HEK293 (cell line): Measurements from ENCODE around the gene AGPAT1.

Source experiments
- EGR2 ChIP-seq: fragments of 450-650 bp; formaldehyde crosslinking; IDR thresholded peaks from 2 replicates; pipeline ENCODE4 v1.5.1; 2016; ENCODE audit warnings: low read depth, missing biosample characterization, missing genetic modification characterization
- GLI4 ChIP-seq: fragments of 450-650 bp; formaldehyde crosslinking; IDR thresholded peaks from 2 replicates; pipeline ENCODE4 v1.5.1; 2016; ENCODE audit warnings: missing biosample characterization, missing genetic modification characterization
- GLIS1 ChIP-seq: fragments of 450-650 bp; formaldehyde crosslinking; IDR thresholded peaks from 2 replicates; pipeline ENCODE4 v1.5.1; 2016; ENCODE audit warnings: missing biosample characterization, missing genetic modification characterization
- KLF7 ChIP-seq: fragments of 450-650 bp; formaldehyde crosslinking; IDR thresholded peaks from 2 replicates; pipeline ENCODE4 v1.5.1; 2016; ENCODE audit warnings: missing biosample characterization, missing genetic modification characterization, borderline replicate concordance
- MYNN ChIP-seq: fragments of 450-650 bp; formaldehyde crosslinking; IDR thresholded peaks from 2 replicates; pipeline ENCODE4 v1.5.1; 2016; ENCODE audit warnings: missing biosample characterization, missing genetic modification characterization, borderline replicate concordance
- SALL2 ChIP-seq: fragments of 450-650 bp; formaldehyde crosslinking; IDR thresholded peaks from 2 replicates; pipeline ENCODE4 v1.5.0; 2017; ENCODE audit warnings: missing biosample characterization, mild to moderate bottlenecking, missing genetic modification characterization, borderline replicate concordance
- ZBTB10 ChIP-seq: fragments of 450-650 bp; formaldehyde crosslinking; IDR thresholded peaks from 2 replicates; pipeline ENCODE4 v1.5.1; 2016; ENCODE audit warnings: missing biosample characterization, missing genetic modification characterization
- ZBTB49 ChIP-seq: fragments of 450-650 bp; formaldehyde crosslinking; IDR thresholded peaks from 2 replicates; pipeline ENCODE4 v1.5.1; 2016; ENCODE audit warnings: missing biosample characterization, missing genetic modification characterization, low read depth
- ZNF132 ChIP-seq: fragments of 450-650 bp; formaldehyde crosslinking; IDR thresholded peaks from 2 replicates; pipeline ENCODE4 v1.5.1; 2017; ENCODE audit warnings: missing biosample characterization, missing genetic modification characterization, borderline replicate concordance
- ZNF148 ChIP-seq: fragments of 450-650 bp; formaldehyde crosslinking; IDR thresholded peaks from 2 replicates; pipeline ENCODE4 v1.5.0; 2017; ENCODE audit warnings: missing biosample characterization, missing genetic modification characterization, borderline replicate concordance
- ZNF248 ChIP-seq: fragments of 450-650 bp; formaldehyde crosslinking; IDR thresholded peaks from 2 replicates; pipeline ENCODE4 v1.5.1; 2017; ENCODE audit warnings: missing biosample characterization, missing genetic modification characterization
- ZNF302 ChIP-seq: fragments of 450-650 bp; formaldehyde crosslinking; IDR thresholded peaks from 2 replicates; pipeline ENCODE4 v1.5.1; 2016; ENCODE audit warnings: missing biosample characterization, missing genetic modification characterization, low read depth
- ZNF324 ChIP-seq: fragments of 450-650 bp; formaldehyde crosslinking; IDR thresholded peaks from 2 replicates; pipeline ENCODE4 v1.5.1; 2016; ENCODE audit warnings: missing biosample characterization, missing genetic modification characterization
- ZNF398 ChIP-seq: fragments of 450-650 bp; formaldehyde crosslinking; IDR thresholded peaks from 2 replicates; pipeline ENCODE4 v1.5.1; 2017; ENCODE audit warnings: missing biosample characterization, missing genetic modification characterization
- ZNF510 ChIP-seq: fragments of 450-650 bp; formaldehyde crosslinking; IDR thresholded peaks from 2 replicates; pipeline ENCODE4 v1.5.1; 2018; ENCODE audit warnings: mild to moderate bottlenecking, missing genetic modification characterization, missing biosample characterization; ENCODE audit not compliant: insufficient replicate concordance
- ZNF514 ChIP-seq: fragments of 450-650 bp; formaldehyde crosslinking; IDR thresholded peaks from 2 replicates; pipeline ENCODE4 v1.5.1; 2016; ENCODE audit warnings: missing biosample characterization, missing genetic modification characterization
- ZNF555 ChIP-seq: fragments of 450-650 bp; formaldehyde crosslinking; conservative IDR thresholded peaks from 2 replicates; pipeline ENCODE4 v1.5.1; 2017; ENCODE audit warnings: missing biosample characterization, mild to moderate bottlenecking, missing genetic modification characterization, inconsistent platforms
- ZNF623 ChIP-seq: fragments of 450-650 bp; formaldehyde crosslinking; IDR thresholded peaks from 2 replicates; pipeline ENCODE4 v1.5.1; 2016; ENCODE audit warnings: missing biosample characterization, missing genetic modification characterization
- ZNF670 ChIP-seq: fragments of 450-650 bp; formaldehyde crosslinking; IDR thresholded peaks from 2 replicates; pipeline ENCODE4 v1.5.1; 2016; ENCODE audit warnings: missing biosample characterization, missing genetic modification characterization, low read depth
- ZNF677 ChIP-seq: fragments of 450-650 bp; IDR thresholded peaks from 2 replicates; pipeline ENCODE4 v1.5.0; 2018; ENCODE audit warnings: missing biosample characterization, mild to moderate bottlenecking, missing genetic modification characterization, moderate library complexity
- ZNF707 ChIP-seq: fragments of 450-650 bp; formaldehyde crosslinking; IDR thresholded peaks from 2 replicates; pipeline ENCODE4 v1.5.1; 2016; ENCODE audit warnings: missing biosample characterization, missing genetic modification characterization
- ZNF776 ChIP-seq: fragments of 450-650 bp; formaldehyde crosslinking; IDR thresholded peaks from 2 replicates; pipeline ENCODE4 v1.5.0; 2017; ENCODE audit warnings: missing biosample characterization, missing genetic modification characterization, borderline replicate concordance
- ZNF792 ChIP-seq: fragments of 450-650 bp; formaldehyde crosslinking; IDR thresholded peaks from 2 replicates; pipeline ENCODE4 v1.5.1; 2016; ENCODE audit warnings: missing biosample characterization, missing genetic modification characterization
- TF ChIP-seq, protein P1 (sequence below): fragments of 450-650 bp; formaldehyde crosslinking; conservative IDR thresholded peaks from 2 replicates; pipeline ENCODE4 v1.5.1; 2016; ENCODE audit warnings: low read depth, missing biosample characterization, missing genetic modification characterization

AGPAT1 gene

DNA sequence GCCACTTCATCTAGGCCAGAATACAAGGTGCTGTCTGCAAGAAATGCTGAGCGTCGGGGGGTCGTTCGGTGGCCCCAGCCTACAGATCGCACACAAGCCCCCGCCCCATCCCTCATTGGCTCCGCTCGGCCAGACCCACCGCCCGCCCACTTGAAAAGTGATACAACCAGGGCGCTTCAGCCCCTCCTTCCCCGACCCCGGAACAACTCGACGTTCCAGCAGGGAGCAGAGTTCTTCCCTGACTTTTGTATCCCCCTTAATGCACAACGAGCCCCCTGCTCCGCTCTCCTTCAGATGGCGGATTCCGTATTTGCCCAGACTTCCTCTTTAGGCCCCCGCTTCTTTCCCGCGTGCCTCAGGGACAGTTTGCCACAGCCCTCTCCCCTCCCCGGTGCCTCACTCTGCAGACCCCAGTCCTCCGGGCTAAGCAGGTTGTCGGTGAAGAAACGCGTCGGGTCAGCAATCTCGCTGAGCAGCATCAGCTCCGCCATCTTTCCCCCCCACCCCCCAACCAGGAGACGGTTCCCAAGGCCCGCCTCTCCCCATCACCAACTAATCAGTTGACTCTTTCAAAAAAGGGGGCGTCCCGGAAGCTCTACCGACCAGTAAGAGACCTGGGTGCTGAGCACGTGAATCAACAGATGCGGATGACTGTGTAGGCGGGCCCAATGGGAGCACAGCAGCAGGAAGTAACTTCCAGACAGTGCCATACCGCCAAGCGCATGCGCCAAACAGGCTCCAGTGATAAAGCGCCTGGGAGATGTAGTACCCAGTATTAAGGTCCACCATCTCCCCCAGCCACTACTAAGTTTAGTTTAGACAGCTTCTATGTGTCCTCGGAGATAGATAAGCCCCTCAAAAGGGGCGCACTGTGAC lies 47.9 kb downstream of the AGPAT1 start, which contains the start of gene ATF6B (continued):
- TF ChIP-seq ZBTB10 (no peak), ZNF555 (tag by site-specific recombination) (no peak), ZNF248 (no peak), ZNF148 (tag by site-specific recombination) (no peak), ZBTB49 (tag by site-specific recombination) (no peak), SALL2 (tag by site-specific recombination) (no peak), GLI4 (tag by site-specific recombination) (no peak), ZNF707 (tag by site-specific recombination) (no peak), ZNF324 (tag by site-specific recombination) (peak; percentile 72; the same call in 1 of the 2 replicates), ZNF398 (tag by site-specific recombination) (peak; percentile 26; the same call in 1 of the 2 replicates), ZNF670 (tag by site-specific recombination) (no peak), ZNF510 (tag by site-specific recombination) (no peak), ZNF514 (tag by site-specific recombination) (no peak), ZNF776 (no peak), ZNF302 (no peak), EGR2 (peak; percentile 61; the same call in 1 of the 2 replicates), KLF7 (no peak), ZNF132 (no peak), MYNN (tag by site-specific recombination) (no peak), ZNF792 (no peak), ZNF623 (tag by site-specific recombination) (no peak), ZNF677 (no peak), GLIS1 (tag by site-specific recombination) (no peak)
- TF ChIP-seq, protein P1, sequence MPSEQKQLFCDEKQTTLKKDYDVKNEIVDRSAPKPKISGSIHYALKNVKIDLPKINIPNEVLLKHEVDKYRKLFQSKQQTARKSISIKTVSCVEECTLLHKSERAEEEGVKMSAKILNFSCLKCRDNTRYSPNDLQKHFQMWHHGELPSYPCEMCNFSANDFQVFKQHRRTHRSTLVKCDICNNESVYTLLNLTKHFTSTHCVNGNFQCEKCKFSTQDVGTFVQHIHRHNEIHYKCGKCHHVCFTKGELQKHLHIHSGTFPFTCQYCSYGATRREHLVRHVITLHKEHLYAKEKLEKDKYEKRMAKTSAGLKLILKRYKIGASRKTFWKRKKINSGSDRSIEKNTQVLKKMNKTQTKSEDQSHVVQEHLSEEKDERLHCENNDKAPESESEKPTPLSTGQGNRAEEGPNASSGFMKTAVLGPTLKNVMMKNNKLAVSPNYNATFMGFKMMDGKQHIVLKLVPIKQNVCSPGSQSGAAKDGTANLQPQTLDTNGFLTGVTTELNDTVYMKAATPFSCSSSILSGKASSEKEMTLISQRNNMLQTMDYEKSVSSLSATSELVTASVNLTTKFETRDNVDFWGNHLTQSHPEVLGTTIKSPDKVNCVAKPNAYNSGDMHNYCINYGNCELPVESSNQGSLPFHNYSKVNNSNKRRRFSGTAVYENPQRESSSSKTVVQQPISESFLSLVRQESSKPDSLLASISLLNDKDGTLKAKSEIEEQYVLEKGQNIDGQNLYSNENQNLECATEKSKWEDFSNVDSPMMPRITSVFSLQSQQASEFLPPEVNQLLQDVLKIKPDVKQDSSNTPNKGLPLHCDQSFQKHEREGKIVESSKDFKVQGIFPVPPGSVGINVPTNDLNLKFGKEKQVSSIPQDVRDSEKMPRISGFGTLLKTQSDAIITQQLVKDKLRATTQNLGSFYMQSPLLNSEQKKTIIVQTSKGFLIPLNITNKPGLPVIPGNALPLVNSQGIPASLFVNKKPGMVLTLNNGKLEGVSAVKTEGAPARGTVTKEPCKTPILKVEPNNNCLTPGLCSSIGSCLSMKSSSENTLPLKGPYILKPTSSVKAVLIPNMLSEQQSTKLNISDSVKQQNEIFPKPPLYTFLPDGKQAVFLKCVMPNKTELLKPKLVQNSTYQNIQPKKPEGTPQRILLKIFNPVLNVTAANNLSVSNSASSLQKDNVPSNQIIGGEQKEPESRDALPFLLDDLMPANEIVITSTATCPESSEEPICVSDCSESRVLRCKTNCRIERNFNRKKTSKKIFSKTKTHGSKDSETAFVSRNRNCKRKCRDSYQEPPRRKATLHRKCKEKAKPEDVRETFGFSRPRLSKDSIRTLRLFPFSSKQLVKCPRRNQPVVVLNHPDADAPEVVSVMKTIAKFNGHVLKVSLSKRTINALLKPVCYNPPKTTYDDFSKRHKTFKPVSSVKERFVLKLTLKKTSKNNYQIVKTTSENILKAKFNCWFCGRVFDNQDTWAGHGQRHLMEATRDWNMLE, result 0 out of 2 replicates have a peak, but pooled peaks have one; percentile 32
